Measurements from ENCODE around the gene TMEM30A.

DNA sequence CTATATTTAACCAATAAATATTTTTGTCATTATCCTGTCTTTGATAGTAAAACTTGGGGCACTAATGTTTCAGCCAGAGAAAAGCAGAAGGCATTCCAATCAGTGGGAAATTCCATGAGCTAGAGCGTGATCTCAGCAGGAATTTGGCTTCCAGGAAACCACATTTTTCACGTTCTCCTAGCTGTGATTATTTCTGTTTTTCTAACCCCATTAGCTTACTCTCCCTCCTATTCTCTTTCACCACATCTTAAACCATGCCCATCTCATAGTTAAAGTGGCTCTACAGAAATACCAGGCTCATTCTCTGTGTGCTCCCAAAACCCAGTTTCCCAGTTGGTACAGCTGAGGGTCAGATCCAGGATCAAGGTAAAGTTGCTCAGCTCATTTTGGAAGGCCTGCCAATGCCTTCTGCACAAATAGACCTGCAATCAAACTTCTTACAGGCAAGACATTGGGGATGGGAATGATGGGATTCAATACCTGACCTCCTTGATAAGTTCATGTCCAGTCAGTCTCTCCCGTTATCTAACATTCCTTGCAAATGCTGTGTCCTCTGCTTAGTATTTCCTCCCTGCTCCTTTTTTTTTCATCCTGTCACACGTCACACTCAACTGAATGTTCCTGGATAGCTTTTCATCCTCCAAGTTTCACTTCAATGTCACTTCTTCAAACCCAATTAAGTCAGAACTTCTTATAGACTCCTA is 33.1 kb upstream of the TMEM30A start:
- TF ChIP-seq, protein P1, sequence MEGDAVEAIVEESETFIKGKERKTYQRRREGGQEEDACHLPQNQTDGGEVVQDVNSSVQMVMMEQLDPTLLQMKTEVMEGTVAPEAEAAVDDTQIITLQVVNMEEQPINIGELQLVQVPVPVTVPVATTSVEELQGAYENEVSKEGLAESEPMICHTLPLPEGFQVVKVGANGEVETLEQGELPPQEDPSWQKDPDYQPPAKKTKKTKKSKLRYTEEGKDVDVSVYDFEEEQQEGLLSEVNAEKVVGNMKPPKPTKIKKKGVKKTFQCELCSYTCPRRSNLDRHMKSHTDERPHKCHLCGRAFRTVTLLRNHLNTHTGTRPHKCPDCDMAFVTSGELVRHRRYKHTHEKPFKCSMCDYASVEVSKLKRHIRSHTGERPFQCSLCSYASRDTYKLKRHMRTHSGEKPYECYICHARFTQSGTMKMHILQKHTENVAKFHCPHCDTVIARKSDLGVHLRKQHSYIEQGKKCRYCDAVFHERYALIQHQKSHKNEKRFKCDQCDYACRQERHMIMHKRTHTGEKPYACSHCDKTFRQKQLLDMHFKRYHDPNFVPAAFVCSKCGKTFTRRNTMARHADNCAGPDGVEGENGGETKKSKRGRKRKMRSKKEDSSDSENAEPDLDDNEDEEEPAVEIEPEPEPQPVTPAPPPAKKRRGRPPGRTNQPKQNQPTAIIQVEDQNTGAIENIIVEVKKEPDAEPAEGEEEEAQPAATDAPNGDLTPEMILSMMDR (IDR thresholded peaks at IDR 0.05) = no peak
- TF ChIP-seq POLR2A (IDR thresholded peaks at IDR 0.05) = no peak
